Measurements from ENCODE around the gene ITPKB.
A peak's percentile ranks its signal among the peaks of the same experiment; 100 is the strongest.

Gene ITPKB

DNA sequence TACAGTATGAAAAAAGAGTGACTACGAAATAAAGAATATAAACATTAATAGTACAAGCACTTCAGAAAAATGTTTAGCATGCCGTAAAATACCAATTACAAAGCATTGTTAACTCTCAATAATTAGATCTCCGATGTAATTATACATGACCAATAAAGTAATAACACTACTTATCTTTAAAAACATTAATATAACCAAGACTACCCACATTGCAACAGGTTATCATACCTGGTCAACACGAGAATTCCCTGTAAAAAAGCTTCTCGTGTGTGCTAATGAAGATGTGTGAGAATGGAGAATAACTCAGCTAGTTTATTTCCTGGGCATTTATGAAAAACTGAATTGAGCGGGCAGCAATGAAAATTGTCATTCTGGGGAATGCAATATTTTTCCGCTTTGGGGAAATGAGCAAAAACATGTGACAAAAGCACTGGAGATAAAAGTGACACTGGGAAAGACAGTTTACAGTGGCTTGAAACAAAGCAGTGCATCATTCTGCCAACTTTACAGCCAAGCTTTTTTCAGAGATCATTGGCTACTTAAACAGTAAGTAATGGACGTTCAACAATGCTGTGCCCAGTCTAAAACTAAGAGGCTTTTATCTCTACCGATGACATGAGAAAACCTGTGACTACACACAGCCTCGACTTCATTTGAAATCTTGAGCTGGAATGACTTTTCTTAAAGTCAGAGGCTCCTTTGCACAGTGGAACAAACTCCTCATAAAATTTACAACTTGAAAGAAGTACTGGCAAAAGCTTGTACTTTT, 34.7 kb downstream of the ITPKB start:
- no peak for DNase-seq (ENCODE audit: low spot score)

DNA sequence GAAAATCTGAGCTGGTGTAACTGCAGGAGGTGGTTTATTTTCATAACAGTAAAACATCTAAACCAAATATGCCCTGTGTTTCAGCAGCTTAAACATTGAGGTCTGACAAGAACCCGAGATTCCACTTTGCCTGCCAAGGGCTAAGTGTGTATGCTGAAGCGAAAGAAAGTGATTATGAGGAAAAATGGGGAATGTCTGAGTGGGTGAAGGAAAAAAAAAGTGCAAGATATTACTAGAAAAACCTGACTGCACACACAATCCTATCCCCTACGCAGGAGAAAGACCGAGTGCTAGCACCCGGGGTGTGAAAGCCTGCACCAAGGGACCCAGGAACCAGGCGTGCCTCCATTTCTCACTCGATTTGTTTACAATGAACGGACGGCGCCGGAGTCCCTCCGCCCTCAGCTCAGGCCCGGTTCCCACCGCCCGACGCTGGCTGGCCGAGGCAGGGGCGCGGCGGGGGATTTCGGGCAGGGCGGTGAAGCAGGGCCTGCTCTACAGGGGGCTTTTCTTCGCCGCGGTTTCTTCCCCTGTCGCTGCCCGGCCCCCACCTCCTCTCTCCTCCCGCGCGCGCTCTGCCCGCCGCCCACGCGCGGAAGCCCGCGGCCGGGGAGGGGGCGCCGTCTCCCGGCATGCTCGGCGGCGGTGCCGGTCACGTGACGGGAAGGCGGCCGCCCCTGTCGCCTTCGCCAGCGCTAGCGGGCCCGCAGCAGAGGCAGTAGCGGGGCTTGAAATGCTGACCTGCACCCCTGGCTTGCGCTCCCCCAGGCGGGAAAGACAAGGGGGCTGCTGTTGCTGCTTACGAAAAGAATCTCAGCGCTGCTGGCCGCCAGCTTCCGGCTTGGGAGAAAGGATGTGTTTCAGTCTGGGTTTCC, 35.9 kb downstream of the ITPKB start:
- DNase-seq (ENCODE audit: low spot score), result peak; percentile 73

DNA sequence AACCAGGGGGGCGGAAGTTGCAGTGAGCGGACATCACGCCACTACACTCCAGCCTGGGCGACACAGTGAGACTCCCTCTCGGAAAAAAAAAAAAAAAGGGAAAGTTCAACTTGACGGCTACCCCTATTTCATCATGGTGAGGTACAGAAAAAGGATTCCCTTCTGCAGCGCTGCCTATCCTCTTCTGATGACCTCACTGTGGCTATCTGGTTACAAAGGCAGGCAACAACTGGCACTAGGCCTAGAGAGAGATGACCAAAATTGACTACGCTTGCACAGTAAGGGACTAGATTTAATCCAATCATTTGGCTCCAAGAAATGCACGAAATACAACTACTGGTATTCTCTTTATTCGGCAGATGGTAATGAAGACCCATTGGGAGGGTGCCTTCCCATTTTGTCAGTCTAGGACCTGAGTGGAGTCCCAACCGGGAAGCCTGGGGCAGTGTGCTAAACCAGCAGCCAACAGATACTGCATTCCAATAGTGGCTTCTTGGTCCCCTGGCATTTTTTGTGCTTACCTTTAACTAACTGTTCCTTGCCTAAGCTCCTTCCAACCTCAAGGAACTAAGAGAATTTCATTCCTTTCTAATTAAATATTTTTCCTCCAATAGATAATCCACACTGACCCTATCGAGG, 36.6 kb downstream of the ITPKB start:
- no peak for DNase-seq (ENCODE audit: low spot score)

DNA sequence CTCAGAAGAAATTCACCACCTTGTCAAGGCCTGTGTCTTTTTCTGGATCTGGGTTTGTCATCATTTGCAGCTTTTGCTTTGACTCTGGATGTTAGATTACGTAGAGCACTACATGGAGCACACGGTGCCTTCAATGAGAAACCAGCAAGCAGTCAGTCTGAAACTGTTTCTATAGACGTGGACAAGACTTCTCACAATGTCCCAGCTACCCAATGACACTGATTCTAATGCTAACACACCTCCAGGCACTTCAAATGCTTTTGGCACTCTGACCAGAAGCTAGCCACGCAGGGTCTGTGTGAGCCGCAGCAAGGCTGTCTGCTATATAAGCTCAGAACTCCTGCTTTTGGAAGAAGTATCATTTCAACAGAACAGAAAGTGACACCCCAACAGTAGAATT, 38.2 kb downstream of the ITPKB start:
- no peak for DNase-seq (ENCODE audit: low spot score)

DNA sequence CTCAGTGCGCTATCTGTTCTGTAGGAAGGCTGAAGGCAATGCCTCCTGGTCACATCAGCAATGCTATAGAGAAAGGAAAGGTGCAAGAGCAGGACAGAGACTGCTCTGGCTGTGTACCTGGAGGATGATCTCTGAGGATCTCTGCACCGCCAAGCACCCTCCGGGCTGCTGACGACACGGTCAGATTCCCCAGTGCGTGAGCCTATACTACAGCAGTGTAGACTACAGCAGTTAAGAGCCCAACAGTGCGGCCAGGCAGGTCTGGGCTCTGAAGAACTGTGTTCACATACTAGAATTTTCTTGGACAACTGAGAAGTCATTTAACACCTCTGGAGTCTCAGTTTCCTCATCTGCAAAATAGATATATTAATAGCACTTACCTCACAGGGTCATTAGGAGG, 39.9 kb downstream of the ITPKB start:
- no peak for DNase-seq (ENCODE audit: low spot score)

DNA sequence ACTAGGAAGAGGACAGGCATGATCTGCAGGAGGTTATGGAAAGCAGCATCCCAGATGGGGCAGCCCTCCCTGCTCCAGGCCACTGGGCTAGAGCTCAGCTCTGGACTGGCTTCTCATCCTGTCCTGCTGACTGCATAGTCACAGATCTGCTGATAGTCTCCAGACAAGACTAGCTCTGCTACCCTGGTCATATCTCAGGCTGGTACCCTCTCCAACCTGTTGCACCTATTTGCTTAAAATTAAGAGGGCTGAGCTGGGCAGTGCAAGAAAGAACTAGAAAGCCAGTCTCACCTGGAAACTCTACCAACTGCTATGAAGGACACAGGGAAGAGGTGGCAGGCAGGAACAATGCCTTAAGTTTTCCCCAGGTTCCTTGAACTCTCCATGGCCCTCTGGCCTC, 40.4 kb downstream of the ITPKB start:
- DNase-seq (ENCODE audit: low spot score), result no peak

DNA sequence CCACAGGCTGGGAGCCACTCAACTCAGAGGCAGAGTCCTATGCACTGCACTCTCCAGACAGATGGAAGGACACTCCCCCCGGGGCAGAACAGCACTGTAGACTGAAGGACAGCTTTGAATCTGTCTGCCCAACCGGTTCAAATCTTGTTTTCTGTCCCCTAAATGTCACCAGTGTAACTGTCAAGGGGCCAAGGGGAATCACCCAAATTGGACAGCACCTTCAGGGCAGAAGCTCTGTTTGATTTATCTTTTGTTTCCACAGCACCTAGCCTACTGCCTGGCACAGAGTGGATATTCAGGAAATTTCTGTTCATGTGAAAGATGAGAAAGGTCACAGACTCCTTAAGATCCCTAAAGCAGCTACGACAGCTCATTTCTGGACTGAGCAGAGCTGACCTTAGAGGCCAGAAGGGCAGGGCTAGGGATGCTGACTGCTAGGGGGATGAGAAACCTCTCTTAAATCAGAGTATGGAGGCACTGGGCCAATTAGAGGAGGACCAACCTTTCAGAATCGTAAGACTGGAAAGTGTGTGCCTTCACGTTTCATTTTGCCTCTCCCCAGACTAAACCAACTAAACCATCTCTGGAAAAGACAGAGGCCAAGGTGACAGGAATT, 41.0 kb downstream of the ITPKB start:
- DNase-seq (ENCODE audit: low spot score), result no peak

DNA sequence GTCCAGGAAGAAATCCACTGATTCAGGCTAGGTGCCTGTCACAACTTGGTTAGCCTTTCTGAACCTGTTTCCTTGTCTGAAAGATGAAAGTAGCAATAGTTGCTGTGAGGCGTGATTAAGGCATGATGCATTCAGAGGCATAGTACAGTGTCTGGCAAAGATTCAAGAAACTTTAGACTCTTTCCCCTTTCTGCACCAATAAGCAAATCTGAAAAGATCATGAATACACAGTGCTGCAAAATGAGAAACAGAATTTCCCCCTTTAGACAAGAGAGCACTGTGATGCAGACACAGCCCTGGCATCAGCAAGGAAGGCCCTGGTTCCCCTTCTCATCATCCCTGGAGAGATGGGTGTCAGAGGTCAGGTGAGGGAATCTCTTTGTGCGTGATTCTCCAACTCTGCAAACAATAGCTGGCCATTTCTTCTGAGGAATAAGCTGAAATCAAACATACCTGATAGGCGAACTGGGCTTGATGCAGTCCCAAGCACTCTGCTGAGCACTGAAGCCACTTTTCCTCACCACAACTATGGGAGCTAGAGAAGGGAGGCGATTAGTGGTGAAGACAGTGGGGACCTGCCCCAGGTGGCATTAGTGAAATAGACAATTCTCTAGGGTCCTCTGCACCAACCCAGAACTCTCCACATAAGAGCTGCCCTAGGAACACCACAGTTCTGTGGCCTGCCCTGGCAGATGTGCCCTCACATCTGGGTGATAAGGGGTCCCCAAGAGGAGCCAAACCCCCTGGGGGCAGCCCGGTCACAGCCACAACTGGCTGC, 41.7 kb downstream of the ITPKB start:
- peak; percentile 47 for DNase-seq (ENCODE audit: low spot score)

DNA sequence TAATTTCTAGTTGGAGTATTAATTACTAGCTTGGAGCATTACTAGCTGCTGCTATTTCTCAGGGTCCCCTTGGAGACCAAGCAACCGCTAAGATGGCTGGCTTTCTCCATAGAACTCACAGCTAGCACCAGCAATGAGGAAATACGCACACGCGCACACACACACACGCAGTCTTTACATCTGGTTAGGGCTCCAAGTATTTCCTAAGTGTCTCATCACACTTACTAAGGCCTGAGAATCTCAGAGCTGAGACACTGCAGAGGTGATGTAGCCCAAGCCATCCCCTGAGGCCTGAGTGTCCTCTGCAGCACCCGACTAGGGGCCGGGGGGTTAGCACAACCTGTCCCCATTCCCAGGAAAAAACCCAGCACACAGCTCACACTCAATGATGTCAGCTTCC, 42.5 kb downstream of the ITPKB start:
- DNase-seq (ENCODE audit: low spot score), result no peak

DNA sequence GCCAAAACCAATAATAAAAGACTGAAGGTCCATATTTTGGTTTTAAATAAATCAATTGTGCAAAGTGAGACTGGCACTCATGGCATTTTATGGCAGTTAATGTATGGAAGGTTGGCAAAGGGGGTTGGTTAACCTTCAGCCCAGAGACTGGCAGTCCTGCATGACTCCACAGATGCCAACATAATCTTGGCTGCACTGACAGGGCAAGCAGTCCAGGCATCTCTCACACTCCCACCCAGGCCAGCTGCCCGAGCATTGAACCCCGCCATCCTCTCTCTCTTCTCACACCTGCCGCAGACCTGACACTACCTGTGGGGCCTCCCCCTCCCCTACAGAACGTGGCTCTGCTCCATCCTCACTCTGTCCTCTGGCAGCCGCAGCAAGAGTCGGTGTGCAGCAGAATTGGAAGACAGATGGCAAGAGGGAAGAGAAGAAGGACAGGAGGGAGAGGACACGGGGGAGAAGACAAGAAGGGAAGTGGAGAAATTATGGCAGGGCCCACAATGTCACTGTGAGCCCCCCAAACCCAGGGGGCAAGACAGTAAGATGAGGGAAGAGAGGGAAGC, 43.7 kb downstream of the ITPKB start:
- DNase-seq (ENCODE audit: low spot score), result no peak

DNA sequence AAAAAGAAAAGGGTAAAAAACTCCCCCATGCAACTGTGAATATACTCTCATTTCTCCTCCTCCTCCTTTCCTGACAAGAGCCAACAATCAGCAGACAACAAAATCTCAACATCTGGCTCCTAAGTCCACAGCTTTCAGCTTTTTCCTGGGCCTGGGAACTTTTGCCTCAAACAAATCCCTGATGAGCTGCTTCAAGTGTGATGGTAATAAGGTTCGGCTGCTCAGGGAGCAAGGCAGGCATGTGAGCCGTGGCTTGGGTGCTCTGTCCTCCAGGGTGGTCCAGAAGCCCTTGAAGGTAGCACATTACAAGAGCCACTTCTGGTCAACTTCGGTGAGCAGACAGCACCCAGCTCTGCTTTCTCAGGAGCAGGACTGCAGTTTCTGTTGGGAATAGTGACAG, 46.3 kb downstream of the ITPKB start:
- no peak for DNase-seq (ENCODE audit: low spot score)

DNA sequence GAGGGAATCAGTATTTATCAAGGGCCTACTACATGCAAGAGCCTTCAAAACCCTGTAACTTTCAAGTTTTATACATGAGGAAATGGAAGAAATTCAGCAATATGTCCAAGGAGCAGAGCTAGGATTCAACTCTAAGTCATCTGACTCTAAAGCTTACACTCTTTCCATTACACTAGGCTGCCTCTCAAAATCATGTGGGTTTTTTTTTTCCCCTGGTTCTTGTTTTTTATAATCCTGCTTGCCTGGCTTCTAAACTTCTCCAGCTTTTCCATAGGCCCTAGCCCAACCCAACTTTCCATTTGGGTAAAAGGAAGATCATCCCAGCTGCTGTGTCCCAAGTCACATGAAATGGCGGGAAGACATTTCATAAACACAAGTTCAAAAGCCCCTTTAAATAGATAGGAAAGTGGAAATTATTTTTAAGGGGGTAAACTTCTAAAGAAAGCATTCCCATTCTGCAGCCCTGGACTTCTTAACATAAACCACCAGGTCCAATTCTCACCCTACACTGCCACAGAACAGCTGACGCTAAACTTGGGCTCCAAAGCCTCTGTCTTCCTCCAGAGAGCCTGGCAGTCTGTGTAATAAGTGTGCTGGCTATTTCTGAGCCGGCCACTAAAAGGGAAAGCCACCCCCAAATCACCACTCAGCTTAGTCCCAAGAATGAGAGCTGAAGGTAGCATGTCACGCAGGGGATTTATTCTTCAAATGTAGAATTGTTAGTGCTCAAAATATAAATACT, 46.9 kb downstream of the ITPKB start:
- no peak for DNase-seq (ENCODE audit: low spot score)

DNA sequence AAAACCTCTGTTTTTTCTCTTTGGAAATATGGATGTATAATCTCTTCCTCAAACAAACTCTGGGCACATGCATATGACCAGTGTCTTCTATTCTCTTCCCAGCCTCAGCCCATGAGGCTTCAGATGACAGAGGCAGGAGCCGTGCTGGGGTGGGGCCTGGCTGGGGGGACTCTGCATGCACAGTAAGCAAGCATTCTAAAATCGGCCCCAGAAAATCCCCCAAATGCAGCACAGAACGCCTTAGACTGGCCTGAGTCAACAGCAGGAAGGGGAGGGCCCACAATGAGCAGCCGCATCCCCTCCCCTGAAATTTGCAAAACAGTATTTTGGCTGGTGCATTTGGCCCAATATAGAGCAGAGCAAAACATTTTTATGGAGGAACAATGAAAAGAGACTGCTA, 47.8 kb downstream of the ITPKB start:
- DNase-seq (ENCODE audit: low spot score), result peak; percentile 66

DNA sequence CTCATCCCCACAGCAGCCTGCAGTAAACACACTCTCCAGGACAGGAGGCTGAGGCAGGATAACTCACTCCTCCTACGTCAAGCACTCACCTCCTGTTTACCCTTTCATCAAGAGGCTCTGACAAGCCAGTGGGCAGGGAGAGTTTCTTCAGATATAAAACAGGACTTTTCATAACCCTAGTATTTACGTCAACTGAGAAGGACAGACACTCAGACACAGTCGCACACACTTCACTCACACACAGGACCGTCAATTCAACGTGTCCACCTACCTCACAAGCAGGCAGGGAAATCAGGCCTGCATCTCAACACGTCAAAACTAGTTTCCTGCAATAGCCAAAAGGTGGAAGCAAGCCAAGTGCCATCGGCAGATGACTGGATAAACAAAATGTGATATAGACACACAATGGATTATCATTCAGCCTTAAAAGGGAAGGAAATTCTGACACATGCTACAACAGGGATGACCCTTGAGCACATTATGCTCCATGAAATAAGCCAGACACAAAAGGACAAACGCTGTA, 48.6 kb downstream of the ITPKB start:
- DNase-seq (ENCODE audit: low spot score), result no peak

DNA sequence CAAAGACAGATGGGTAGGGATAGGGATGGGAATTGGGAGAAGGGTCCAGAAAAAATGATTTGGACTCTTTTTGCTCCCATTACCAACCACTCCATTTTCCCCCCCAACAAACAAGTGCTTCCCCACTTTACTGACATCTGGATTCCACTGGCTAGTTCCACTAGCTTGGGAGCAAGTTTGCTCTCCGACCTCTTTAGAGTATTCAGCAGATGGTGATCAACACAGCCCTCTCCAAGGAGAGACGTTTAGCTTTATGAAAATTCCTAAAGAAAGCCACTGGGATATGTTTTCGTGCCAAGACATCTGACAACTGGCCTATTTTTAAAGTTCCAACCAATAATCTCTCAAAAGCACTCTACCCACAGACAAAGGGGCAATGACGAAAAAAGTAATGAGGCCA, 50.3 kb downstream of the ITPKB start:
- DNase-seq (ENCODE audit: low spot score), result no peak

DNA sequence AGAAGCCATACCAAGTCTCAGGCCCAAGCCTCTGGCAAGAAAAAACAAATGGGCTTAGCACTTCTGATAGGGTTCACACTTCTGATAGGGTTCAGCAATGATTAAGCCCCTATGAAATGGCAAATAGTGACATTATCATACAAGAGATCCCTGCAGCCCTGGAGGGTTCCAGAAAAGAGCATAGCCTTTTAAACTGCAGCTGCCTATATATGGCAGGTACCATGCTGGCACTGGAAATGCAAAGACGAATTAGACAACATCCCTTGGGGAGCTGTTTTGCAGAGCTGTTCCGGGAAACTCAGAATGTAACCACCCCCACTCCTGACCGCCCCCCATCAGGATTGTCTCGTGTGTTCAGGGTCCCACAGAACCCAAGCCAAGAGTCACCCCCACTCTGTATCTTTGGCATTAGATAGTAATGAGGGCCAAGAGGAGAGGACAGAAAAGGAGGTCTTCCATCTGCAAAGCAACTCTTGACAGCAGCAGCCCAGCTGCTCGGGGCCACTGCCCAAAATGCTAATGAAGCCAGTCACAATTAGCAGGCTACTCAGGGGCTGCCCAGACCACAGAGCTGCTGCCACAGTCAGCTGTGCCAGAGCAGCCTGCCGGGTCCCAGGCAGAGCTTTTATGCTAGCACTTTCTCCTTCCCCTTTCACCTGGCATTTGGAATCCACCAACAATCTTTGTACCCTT, 50.9 kb downstream of the ITPKB start:
- DNase-seq (ENCODE audit: low spot score), result no peak

DNA sequence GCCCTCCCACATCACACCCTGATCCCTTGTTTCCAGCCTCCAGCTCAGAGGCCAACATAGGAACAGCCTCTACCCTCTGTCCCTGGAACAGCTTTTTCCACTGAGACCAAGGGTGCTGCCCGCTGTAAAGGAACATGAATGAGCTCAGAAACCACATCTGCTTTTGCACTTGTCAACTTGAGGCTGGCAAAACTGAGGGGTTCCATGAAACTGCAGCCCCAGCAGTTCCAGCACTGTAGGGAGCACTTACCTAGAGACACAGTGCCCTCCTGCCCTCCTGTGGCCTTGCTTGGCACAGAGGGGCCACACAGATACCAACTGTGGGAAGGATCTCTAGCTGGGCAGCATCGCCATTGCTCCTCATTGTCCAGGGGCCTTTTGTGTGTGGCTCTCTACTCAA, 51.7 kb downstream of the ITPKB start:
- DNase-seq (ENCODE audit: low spot score), result peak; percentile 55

DNA sequence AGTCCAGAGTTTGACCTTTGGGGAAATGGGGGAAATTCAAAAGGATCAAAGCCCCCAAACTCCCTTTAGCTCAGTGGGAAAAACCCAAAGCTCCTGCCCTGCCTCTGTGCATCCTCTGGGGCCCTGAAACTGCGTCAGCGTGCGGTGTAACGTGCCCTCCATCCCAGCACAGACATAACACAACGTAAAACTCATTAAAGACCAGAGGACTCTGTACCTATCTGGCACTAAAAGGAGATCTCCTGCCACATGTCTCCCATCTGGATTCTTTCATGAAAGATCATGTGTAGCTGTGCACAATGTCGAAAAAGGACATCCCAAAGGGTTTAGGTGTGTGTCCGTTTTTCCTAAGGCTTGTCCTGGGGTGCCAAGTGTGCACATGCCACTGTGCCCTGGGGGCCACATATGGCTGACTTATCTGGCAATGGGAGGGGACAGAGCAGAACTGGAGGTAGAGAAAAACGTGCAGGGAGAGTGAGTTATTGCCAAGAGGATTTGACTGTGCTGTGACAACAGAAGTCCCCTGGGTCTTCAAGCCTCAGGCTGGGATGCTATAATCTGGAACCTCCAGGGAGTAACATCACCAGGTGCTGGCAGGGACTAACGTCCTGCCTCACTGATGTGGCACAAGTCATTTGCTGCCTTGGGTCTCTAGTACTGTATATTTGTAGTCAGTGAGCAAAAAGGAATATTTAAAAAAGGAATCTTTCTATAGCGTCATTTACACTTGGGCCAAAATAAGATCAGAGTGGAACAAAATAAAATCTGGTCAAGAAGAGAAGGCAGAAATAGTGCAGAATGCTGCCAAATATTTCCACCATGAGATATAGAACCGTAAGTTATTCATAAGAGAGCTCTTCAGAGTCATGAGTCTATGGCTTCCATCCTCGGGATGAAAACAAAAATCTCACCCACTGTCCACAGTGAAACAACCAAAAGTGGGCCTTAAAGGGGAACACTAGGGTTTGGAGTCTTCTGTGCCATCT, 52.3 kb downstream of the ITPKB start:
- DNase-seq (ENCODE audit: low spot score), result no peak
